ENCODE results near the gene CNOT6.
"Not testable (repeated sequence)": the region's sequence is repeated elsewhere in the genome, so short reads cannot be mapped to it uniquely, and the experiment has no call there.

The CNOT6 gene

GRCh38 chr5:180521101-180521500 is 26.9 kb downstream of the CNOT6 start:
- no peak for DNase-seq (ENCODE audit: low read depth)

DNA sequence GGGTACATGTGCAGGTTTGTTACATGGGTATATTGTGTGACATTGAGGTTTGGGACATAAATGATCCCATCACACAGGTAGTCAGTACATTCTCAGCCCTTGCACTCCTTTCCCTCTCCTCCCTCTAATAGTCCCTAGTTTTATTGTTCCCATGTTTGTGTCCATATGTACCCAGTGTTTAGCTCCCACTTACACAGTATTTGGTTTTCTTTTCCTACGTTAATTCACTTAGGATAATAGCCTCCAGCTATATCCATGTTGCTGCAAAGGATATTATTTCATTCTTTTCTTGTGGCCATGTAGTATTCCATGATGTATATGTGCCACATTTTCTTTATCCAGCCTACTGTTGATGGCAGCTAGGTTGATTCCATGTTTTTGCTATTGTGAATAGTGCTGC is 27.4 kb downstream of the CNOT6 start:
- no peak for DNase-seq (ENCODE audit: low read depth)

GRCh38 chr5:180522330-180522729 is 28.2 kb downstream of the CNOT6 start:
- peak; percentile 10 for DNase-seq (ENCODE audit: low read depth)

DNA sequence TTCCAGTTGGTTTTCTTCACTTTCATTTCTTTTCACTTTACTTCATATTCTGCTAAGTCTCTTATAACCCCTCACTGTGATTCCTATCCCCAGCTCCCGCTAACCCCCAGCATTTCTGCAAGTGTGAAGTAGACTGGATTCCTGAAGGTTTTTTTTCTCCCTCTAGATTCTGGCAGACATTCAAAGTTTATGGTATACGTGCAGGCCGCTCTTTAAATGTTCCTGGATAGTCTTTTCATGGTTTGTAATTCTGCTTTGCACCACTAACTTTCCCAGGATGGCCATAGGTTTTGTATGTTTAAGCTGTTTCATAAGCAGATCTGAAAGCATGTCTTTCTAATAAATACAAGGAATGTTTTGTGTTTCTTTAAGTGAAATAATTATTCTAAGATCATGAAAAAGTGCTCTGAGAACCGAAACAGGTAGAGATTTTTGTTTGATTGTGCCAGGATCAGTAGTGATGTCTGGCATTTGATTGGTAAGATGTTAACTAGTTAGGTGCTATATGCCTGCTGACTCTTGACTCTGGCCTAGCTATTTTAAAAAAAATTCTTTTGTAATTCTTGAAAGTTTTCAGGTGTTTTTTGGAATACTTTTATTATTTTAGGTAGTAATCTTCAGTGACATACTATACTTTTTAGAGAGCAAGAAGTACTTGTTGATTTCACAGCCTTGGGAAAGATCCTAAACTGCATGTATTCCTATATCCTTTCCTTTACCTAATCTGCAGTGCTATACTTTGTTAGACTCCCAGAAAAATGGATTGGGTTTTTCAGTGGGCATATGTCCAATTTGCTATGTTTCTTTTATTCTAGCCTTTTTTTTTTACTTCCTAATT is 29.7 kb downstream of the CNOT6 start:
- no peak for DNase-seq (ENCODE audit: low read depth)

GRCh38 chr5:180525399-180525798 is 31.2 kb downstream of the CNOT6 start:
- no peak for DNase-seq (ENCODE audit: low read depth)

DNA sequence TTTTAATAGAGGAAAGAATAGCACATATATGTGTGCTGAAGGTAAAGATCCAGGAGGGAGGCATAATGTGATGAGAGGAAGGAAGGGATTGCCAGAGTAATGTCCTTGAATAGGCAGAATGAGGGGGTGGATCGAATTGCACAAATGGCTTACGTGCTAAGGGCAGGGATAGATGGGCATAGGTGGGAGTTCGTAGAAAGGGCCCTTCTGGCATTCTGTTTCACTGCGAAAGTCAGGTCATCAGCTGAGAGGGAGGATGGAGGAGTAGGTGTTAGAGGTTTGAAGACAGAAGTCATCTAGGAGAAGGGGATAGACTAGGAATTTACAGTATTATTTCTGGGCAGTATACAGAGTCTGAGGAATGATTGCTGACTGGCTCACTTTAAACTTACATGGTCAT is 32.1 kb downstream of the CNOT6 start:
- DNase-seq (ENCODE audit: low read depth): no peak

DNA sequence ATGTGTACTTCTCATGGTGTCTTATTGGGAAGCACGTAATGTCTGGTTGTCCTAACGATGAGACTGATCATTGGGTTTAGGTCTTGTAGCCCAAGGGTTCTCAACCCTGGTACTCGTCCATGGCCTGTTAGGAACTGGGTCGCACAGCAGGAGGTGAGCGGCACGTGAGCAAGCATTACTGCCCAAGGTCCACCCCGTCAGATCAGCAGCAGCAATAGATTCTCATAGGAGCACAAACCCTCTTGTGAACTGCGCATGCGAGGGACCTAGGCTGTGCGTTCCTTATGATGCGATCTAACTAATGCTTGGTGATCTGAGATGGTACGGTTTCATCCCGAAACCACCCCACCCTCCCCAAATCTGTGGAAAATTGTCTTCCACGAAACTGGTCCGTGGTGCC is 33.5 kb downstream of the CNOT6 start:
- no peak for DNase-seq (ENCODE audit: low read depth)

DNA sequence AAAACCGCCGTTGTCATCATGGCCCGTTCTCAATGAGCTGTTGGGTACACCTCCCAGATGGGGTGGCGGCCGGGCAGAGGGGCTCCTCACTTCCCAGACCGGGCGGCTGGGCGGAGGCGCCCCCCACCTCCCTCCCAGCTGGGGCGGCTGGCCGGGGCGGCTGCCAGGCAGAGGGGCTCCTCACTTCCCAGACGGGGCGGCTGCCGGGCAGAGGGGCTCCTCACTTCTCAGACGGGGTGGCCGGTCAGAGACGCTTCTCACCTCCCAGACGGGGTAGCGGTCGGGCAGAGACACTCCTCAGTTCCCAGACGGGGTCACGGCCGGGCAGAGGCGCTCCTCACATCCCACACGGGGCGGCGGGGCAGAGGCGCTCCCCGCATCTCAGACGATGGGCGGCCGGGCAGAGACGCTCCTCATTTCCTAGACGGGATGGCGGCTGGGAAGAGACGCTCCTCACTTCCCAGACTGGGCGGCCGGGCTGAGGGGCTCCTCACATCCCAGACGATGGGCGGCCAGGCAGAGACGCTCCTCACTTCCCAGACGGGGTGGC is 36.9 kb downstream of the CNOT6 start:
- not testable (repeated sequence) for DNase-seq (ENCODE audit: low read depth)

DNA sequence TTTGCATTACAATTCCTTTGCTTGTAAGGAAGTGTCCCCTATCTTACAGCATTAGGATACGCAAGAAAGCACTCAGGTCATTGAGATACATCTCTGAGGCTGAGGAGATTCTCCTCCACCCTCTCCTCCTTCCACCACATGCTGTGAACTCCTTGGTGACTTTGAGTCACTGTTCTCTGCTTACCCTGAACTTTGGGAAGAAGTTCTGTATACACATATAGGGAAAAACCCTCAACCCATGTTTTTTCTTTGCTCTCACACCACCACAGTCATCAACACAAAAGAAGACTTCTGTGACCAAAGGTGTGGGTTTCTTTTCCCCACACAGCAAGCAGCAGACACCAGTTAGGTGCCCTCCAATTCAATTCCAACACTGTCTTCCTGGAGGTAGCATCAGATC is 38.1 kb downstream of the CNOT6 start:
- DNase-seq (ENCODE audit: low read depth): no peak

- DNase-seq (ENCODE audit: low read depth): no peak
Measured at GRCh38 chr5:180533845-180534244, 39.7 kb downstream of the CNOT6 start.

DNA sequence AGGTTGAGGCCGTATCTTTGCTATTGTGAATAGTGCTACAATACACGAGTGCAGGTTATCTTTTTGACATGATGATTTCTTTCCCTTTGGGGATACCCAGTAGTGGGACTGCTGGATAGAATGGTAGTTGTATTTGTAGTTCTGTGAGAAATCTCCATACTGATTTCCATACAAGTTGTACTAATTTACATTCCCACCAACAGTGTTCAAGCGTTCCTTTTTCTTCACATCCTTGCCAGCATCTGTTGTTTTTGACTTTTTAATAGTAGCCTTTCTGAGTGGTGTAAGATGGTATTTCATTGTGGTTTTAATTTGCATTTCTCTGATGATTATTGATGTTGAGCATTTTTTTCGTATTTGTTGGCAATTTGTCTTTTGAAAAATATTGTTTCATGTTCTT is 41.4 kb downstream of the CNOT6 start:
- no peak for DNase-seq (ENCODE audit: low read depth)

GRCh38 chr5:180540050-180540694 is 46.0 kb downstream of the CNOT6 start:
- DNase-seq (ENCODE audit: low read depth): no peak

GRCh38 chr5:180541710-180542109 is 47.5 kb downstream of the CNOT6 start:
- no peak for DNase-seq (ENCODE audit: low read depth)

DNA sequence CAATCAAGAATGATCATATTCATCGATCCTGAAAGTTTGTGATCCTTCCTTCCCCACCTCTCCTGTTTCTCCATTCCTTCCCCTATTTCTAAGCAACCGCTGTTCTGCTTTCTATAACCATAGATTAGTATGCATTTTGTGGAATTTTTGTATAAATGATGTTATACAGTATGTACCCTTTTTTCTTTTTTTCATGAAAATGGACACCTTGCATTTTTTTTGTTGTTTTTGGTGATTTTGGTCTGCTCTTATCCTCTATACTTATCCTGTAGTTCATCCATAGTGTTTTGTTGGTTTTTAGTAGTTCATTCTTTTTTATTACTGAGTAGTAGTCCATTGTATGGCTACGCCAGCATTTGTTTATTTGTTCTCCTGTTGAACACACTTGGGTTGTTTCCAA is 51.1 kb downstream of the CNOT6 start:
- DNase-seq (ENCODE audit: low read depth): no peak

- no peak for DNase-seq (ENCODE audit: low read depth)
Measured at GRCh38 chr5:180548563-180548962, 54.4 kb downstream of the CNOT6 start.

DNA sequence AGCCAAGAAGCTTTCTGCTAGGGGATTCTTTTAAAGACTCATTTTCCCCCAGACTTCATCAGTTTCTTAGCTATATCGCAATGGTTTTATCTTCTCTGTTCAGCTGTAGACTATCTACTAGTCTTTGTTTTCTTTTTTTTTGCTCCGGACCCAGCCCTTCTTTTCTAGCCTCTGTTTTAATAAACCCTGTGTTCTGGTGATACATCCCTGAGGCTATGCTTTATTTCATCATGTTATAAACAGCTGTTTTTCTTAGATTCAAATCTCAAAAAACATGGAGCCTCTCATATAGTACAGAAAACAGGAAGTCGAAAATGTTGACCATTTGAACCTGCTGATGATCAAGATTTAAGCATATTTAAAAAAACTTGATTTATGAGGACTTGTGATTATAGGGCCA is 59.4 kb downstream of the CNOT6 start:
- DNase-seq (ENCODE audit: low read depth): no peak

DNA sequence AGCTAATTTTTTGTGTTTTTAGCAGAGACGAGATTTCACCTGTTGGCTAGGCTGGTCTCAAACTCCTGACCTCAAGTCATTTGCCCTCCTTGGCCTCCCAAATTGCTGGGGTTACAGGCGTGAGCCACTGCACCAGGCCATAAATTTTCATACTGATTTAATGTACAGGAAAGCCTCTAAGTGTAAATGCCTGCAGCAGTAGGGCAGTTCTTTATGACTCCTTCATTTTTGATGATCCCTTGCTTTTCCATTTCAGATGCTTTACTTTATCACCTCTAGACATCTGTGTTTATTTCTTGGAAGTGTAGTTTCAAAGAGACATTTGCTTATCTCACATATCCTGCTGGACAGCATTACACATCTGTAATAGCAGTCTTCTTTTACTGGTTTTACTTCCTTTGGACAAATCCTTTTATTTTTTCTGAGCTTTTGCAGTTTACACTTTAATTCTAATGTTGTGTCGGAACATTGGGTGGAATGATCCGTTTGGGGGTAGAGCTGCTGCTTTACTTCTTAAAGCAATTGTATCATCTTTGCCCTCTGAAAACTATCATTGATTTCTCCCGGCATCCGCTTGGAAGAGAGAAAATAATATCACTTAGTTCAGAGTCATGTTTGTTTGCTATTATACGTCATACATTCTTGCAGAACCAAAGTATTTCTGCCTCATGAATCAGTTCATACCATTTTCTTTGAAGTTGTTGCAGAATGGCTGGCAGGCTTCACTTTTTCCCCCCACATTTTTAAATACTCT is 61.2 kb downstream of the CNOT6 start:
- DNase-seq (ENCODE audit: low read depth): no peak

- DNase-seq (ENCODE audit: low read depth): no peak
Measured at GRCh38 chr5:180557217-180557809, 63.1 kb downstream of the CNOT6 start.

GRCh38 chr5:180558232-180558631 is 64.1 kb downstream of the CNOT6 start:
- DNase-seq (ENCODE audit: low read depth): no peak

GRCh38 chr5:180563994-180564393 is 69.8 kb downstream of the CNOT6 start:
- DNase-seq (ENCODE audit: low read depth): no peak

DNA sequence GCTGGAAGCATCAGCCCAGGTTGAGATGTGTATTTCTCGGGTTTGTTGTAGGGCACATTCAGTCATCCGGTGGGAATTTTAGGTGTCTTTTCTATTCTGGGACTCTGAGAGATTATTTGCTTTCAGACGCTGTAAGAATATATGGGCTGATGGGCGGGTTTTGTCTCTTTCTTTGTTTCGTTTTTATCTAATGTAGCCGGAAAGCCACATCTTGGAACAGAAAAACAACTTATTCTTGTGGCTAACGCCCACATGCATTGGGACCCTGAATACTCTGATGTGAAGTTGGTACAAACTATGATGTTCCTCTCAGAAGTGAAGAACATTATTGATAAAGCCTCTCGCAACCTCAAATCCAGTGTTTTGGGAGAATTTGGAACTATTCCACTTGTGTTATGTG is 74.7 kb downstream of the CNOT6 start:
- DNase-seq (ENCODE audit: low read depth): no peak

DNA sequence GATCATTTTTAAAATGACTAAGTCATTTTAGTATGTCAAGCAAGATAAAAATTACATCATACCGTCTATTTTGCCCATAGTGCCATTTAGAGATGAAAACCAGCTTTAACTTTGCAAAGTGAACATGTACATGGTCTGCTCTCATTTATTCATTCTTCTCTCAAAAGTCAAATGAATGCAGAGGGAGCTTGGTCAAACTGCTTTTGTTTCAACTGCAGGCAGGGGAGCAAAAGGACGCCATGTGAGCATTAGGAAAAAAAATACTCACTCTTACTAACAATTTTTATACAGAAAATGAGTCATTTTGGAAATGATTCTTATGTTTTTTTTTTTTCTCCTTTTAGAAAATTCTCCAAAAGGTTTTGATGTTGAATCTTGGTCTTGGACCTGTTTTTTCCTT is 81.4 kb downstream of the CNOT6 start:
- DNase-seq (ENCODE audit: low read depth): no peak
